OCI-LY1 (cell line): ENCODE results near the gene SLAMF7.

ENCODE experiments used
- EZH2 ChIP-seq: fragments of 200-600 bp; sonication (generic), shearing (Covaris generic); IDR thresholded peaks from 2 replicates; pipeline ENCODE4 v1.8.0; 2017; ENCODE audit warnings: borderline replicate concordance, mixed run types, mild to moderate bottlenecking, antibody characterized with exemption, low read length, moderate library complexity, mixed read lengths
- TF ChIP-seq, protein P1 (sequence below): fragments of 200-600 bp; sonication (generic), shearing (Covaris generic); IDR thresholded peaks from 2 replicates; pipeline ENCODE4 v1.5.1; 2017; ENCODE audit warnings: mild to moderate bottlenecking, antibody characterized with exemption, low read length, moderate library complexity, mixed read lengths

DNA sequence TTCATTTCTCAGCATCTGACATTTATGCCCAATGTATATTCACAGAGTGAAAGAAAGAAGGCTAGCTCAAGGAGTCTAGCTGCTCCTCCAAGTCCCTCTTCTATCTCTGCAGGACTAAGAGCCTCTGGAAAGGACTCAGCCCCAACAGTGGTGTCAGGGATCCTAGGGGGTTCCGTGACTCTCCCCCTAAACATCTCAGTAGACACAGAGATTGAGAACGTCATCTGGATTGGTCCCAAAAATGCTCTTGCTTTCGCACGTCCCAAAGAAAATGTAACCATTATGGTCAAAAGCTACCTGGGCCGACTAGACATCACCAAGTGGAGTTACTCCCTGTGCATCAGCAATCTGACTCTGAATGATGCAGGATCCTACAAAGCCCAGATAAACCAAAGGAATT lies 60.6 kb downstream of the SLAMF7 start:
- TF ChIP-seq, protein P1, sequence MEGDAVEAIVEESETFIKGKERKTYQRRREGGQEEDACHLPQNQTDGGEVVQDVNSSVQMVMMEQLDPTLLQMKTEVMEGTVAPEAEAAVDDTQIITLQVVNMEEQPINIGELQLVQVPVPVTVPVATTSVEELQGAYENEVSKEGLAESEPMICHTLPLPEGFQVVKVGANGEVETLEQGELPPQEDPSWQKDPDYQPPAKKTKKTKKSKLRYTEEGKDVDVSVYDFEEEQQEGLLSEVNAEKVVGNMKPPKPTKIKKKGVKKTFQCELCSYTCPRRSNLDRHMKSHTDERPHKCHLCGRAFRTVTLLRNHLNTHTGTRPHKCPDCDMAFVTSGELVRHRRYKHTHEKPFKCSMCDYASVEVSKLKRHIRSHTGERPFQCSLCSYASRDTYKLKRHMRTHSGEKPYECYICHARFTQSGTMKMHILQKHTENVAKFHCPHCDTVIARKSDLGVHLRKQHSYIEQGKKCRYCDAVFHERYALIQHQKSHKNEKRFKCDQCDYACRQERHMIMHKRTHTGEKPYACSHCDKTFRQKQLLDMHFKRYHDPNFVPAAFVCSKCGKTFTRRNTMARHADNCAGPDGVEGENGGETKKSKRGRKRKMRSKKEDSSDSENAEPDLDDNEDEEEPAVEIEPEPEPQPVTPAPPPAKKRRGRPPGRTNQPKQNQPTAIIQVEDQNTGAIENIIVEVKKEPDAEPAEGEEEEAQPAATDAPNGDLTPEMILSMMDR = no peak
- no peak for TF ChIP-seq EZH2
